NCI-H2107 treated with DMSO at 0.1 percent for 48 hours (cell line): ENCODE data around the gene RASGRP4.
"Not testable (repeated sequence)": the region's sequence is repeated elsewhere in the genome, so short reads cannot be mapped to it uniquely, and the experiment has no call there.

Experiments
- DNase-seq: peaks from one replicate; lab custom pipeline; 2025; ENCODE audit not compliant: unreplicated experiment; lab: John Stamatoyannopoulos, UW

Gene RASGRP4

GRCh38 chr19:38417544-38418506, 8.2 kb downstream of the RASGRP4 start:
- no peak for DNase-seq

- DNase-seq: no peak
Observed at GRCh38 chr19:38417146-38417543, 8.9 kb downstream of the RASGRP4 start.

- no peak for DNase-seq
Observed at GRCh38 chr19:38413416-38413815, 12.6 kb downstream of the RASGRP4 start.

GRCh38 chr19:38412961-38413360, 13.1 kb downstream of the RASGRP4 start:
- DNase-seq: no peak

- no peak for DNase-seq
Observed at GRCh38 chr19:38412491-38412890, 13.5 kb downstream of the RASGRP4 start.

GRCh38 chr19:38411898-38412297, 14.1 kb downstream of the RASGRP4 start:
- DNase-seq: not testable (repeated sequence)

- DNase-seq: no peak
Observed at GRCh38 chr19:38411041-38411712, 14.8 kb downstream of the RASGRP4 start.

- DNase-seq: not testable (repeated sequence)
Observed at GRCh38 chr19:38410407-38410806, 15.6 kb downstream of the RASGRP4 start.

GRCh38 chr19:38409631-38410133, 16.3 kb downstream of the RASGRP4 start:
- no peak for DNase-seq

GRCh38 chr19:38405276-38405675, 20.7 kb downstream of the RASGRP4 start:
- no peak for DNase-seq

- no peak for DNase-seq
Observed at GRCh38 chr19:38404858-38405257, 21.2 kb downstream of the RASGRP4 start.

GRCh38 chr19:38402967-38403674, 22.9 kb downstream of the RASGRP4 start, which contains the start of gene FAM98C:
TSS of gene FAM98C (plus strand) at chr19:38403093. CDS start at chr19:38403154, 61 bp downstream.
- DNase-seq: peak; percentile 84

- DNase-seq: no peak
Observed at GRCh38 chr19:38402623-38402966, 23.4 kb downstream of the RASGRP4 start.

- DNase-seq: no peak
Observed at GRCh38 chr19:38401148-38401547, 24.9 kb downstream of the RASGRP4 start.

GRCh38 chr19:38400361-38400760, 25.7 kb downstream of the RASGRP4 start:
- no peak for DNase-seq

GRCh38 chr19:38399537-38399936, 26.5 kb downstream of the RASGRP4 start:
- no peak for DNase-seq

GRCh38 chr19:38399081-38399480, 26.9 kb downstream of the RASGRP4 start:
- DNase-seq: no peak

- DNase-seq: no peak
Observed at GRCh38 chr19:38395381-38396114, 30.5 kb downstream of the RASGRP4 start.

- DNase-seq: no peak
Observed at GRCh38 chr19:38394488-38394887, 31.5 kb downstream of the RASGRP4 start.

GRCh38 chr19:38392707-38393308, 33.2 kb downstream of the RASGRP4 start:
- no peak for DNase-seq
